ENCODE measurements around the gene PPFIBP1.

- TF ChIP-seq, protein P1, sequence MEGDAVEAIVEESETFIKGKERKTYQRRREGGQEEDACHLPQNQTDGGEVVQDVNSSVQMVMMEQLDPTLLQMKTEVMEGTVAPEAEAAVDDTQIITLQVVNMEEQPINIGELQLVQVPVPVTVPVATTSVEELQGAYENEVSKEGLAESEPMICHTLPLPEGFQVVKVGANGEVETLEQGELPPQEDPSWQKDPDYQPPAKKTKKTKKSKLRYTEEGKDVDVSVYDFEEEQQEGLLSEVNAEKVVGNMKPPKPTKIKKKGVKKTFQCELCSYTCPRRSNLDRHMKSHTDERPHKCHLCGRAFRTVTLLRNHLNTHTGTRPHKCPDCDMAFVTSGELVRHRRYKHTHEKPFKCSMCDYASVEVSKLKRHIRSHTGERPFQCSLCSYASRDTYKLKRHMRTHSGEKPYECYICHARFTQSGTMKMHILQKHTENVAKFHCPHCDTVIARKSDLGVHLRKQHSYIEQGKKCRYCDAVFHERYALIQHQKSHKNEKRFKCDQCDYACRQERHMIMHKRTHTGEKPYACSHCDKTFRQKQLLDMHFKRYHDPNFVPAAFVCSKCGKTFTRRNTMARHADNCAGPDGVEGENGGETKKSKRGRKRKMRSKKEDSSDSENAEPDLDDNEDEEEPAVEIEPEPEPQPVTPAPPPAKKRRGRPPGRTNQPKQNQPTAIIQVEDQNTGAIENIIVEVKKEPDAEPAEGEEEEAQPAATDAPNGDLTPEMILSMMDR (IDR thresholded peaks at IDR 0.05), result no peak
- TF ChIP-seq POLR2AphosphoS5 (IDR thresholded peaks at IDR 0.05; ENCODE audit: low read depth, low read length) (no peak), TCF7L2 (IDR thresholded peaks at IDR 0.05; ENCODE audit: low read depth, low read length) (no peak)
- TF ChIP-seq, protein P2, sequence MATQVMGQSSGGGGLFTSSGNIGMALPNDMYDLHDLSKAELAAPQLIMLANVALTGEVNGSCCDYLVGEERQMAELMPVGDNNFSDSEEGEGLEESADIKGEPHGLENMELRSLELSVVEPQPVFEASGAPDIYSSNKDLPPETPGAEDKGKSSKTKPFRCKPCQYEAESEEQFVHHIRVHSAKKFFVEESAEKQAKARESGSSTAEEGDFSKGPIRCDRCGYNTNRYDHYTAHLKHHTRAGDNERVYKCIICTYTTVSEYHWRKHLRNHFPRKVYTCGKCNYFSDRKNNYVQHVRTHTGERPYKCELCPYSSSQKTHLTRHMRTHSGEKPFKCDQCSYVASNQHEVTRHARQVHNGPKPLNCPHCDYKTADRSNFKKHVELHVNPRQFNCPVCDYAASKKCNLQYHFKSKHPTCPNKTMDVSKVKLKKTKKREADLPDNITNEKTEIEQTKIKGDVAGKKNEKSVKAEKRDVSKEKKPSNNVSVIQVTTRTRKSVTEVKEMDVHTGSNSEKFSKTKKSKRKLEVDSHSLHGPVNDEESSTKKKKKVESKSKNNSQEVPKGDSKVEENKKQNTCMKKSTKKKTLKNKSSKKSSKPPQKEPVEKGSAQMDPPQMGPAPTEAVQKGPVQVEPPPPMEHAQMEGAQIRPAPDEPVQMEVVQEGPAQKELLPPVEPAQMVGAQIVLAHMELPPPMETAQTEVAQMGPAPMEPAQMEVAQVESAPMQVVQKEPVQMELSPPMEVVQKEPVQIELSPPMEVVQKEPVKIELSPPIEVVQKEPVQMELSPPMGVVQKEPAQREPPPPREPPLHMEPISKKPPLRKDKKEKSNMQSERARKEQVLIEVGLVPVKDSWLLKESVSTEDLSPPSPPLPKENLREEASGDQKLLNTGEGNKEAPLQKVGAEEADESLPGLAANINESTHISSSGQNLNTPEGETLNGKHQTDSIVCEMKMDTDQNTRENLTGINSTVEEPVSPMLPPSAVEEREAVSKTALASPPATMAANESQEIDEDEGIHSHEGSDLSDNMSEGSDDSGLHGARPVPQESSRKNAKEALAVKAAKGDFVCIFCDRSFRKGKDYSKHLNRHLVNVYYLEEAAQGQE (IDR thresholded peaks at IDR 0.05; ENCODE audit: insufficient read depth in 1 of 2, low read depth in 2 of 2, low read length in 1 of 2), result no peak
Measured at GRCh38 chr12:27552235-27552634, 28.2 kb downstream of the PPFIBP1 start.
